Left ventricle myocardium inferior (tissue), 1 donor: ENCODE measurements around the gene REM2. TPM values are rescaled to one million over a fixed set of nuclear protein-coding genes. Genes with fewer than 3 reads are reported as not detected.

Experiments
- DNase-seq: peaks from one replicate; pipeline ENCODE4 v3.0.0-alpha.2; 2020
- H3K27ac ChIP-seq: fragments of 200-600 bp; replicated peaks from 2 replicates; pipeline ENCODE4 v1.8.0; 2021
- H3K27me3 ChIP-seq: fragments of 200-600 bp; 2 replicates; pipeline ENCODE4 v1.8.0; 2021; ENCODE audit warnings: low read depth
- H3K36me3 ChIP-seq: fragments of 200-600 bp; 2 replicates; pipeline ENCODE4 v1.8.0; 2021
- H3K4me1 ChIP-seq: fragments of 200-600 bp; 2 replicates; pipeline ENCODE4 v1.8.0; 2021
- H3K4me3 ChIP-seq: fragments of 200-600 bp; 2 replicates; pipeline ENCODE4 v1.8.0; 2021; ENCODE audit warnings: mild to moderate bottlenecking, moderate library complexity
- H3K9me3 ChIP-seq: fragments of 200-600 bp; replicated peaks from 2 replicates; pipeline ENCODE4 v1.8.0; 2021
- intact Hi-C: fragments of 100-400 bp; cut with micrococcal nuclease; formaldehyde crosslinking; loops from one replicate; pipeline ENCODE4 v1.11.0; 2022
- total RNA-seq: library from RNA; stranded (reverse); fragmentation: NEBNext Ultra II Directional; extraction: Animal tissue kit (Norgen Biotek cat#: 25700); gene quantifications from one replicate; pipeline ENCODE4 v1.2.1, GENCODE V29; 2021
- TF ChIP-seq, protein P1 (sequence below): fragments of 200-600 bp; IDR thresholded peaks from 2 replicates; pipeline ENCODE4 v1.8.0; 2021; ENCODE audit warnings: antibody characterized with exemption, mild to moderate bottlenecking, borderline replicate concordance
- donor health status: DM: no; HTN: yes; CAD: no; lungs with severe emphysema.

Gene REM2
- total RNA-seq, 1 donor from 2014 or later, result not detected

DNA sequence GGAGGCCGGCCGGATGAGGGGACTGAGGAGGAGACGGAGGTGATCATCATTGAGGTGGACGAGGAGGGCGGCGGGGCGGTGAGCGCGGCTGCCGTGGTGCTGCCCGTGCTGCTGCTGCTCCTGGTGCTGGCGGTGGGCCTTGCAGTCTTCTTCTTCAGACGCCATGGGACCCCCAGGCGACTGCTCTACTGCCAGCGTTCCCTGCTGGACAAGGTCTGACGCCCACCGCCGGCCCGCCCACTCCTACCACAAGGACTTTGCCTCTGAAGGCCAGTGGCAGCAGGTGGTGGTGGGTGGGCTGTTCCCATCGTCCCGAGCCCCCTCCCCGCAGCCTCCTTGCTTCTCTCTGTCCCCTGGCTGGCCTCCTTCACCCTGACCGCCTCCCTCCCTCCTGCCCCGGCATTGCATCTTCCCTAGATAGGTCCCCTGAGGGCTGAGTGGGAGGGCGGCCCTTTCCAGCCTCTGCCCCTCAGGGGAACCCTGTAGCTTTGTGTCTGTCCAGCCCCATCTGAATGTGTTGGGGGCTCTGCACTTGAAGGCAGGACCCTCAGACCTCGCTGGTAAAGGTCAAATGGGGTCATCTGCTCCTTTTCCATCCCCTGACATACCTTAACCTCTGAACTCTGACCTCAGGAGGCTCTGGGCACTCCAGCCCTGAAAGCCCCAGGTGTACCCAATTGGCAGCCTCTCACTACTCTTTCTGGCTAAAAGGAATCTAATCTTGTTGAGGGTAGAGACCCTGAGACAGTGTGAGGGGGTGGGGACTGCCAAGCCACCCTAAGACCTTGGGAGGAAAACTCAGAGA is 37.0 kb upstream of the REM2 start:
- Histone ChIP-seq H3K27ac (peak overlapping the region; percentile 5), H3K4me1 (peaks cover 57% of the 10 kb centered on the region), H3K4me3 (no peak overlapping the region), H3K36me3 (peaks cover 57% of the 10 kb centered on the region), H3K9me3 (no peaks in the 10 kb centered on the region), H3K27me3 (no peaks in the 10 kb centered on the region)
- no peak for DNase-seq
- intact Hi-C loops, result no loop called here
- TF ChIP-seq, protein P1, sequence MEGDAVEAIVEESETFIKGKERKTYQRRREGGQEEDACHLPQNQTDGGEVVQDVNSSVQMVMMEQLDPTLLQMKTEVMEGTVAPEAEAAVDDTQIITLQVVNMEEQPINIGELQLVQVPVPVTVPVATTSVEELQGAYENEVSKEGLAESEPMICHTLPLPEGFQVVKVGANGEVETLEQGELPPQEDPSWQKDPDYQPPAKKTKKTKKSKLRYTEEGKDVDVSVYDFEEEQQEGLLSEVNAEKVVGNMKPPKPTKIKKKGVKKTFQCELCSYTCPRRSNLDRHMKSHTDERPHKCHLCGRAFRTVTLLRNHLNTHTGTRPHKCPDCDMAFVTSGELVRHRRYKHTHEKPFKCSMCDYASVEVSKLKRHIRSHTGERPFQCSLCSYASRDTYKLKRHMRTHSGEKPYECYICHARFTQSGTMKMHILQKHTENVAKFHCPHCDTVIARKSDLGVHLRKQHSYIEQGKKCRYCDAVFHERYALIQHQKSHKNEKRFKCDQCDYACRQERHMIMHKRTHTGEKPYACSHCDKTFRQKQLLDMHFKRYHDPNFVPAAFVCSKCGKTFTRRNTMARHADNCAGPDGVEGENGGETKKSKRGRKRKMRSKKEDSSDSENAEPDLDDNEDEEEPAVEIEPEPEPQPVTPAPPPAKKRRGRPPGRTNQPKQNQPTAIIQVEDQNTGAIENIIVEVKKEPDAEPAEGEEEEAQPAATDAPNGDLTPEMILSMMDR, result no peak

DNA sequence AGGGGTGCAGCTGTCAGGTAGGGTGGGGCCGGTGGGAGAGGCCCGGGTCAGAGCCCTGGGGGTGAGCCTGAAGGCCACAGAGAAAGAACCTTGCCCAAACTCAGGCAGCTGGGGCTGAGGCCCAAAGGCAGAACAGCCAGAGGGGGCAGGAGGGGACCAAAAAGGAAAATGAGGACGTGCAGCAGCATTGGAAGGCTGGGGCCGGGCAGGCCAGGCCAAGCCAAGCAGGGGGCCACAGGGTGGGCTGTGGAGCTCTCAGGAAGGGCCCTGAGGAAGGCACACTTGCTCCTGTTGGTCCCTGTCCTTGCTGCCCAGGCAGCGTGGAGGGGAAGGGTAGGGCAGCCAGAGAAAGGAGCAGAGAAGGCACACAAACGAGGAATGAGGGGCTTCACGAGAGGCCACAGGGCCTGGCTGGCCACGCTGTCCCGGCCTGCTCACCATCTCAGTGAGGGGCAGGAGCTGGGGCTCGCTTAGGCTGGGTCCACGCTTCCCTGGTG is 36.2 kb upstream of the REM2 start:
- TF ChIP-seq, protein P1, result no peak
- peaks cover 66% of the 10 kb centered on the region for H3K4me1 ChIP-seq
- peak overlapping the region; percentile 5 for H3K27ac ChIP-seq
- H3K27me3 ChIP-seq, result no peaks in the 10 kb centered on the region
- intact Hi-C loops, result no loop called here
- no peak for DNase-seq
- no peak overlapping the region for H3K4me3 ChIP-seq
- no peaks in the 10 kb centered on the region for H3K9me3 ChIP-seq
- H3K36me3 ChIP-seq, result peaks cover 48% of the 10 kb centered on the region

DNA sequence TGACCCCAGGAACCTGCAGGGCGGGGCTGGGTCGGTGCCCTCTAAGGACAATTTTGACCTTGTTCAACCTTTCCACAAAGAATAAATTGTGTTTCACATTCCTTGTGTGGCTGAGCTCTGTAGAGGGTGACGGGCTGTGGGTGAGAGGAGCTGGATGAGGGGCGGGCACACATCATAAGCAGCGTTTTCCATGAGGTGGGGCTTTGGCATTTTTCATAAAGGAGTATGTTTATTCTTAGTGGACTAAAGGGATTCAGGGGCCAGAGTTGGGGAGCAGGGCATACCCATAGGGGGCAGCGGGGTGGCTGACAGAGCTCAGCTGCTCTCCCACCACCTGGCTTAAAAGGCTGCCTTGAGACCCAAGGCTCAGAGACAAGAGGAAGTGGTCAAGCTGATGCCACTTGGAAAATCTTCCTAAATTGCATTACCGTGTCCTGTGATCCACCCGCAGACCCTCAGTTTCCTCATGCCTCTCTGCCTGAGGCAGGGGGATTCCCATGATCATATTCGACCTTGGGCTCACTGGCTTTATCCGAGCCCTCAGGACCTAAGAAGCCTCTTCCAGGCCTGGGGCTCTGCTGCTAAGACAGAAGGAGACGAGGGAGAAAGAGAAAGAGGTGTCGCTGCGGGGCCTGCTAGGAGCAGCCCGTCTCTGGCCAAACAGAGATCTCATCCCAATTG is 35.2 kb upstream of the REM2 start:
- TF ChIP-seq, protein P1, result no peak
- Histone ChIP-seq H3K27me3 (no peaks in the 10 kb centered on the region), H3K36me3 (peaks cover 39% of the 10 kb centered on the region), H3K9me3 (no peaks in the 10 kb centered on the region), H3K4me3 (peak overlapping the region; percentile 34), H3K4me1 (peaks cover 70% of the 10 kb centered on the region), H3K27ac (peak overlapping the region; percentile 88)
- no peak for DNase-seq
- intact Hi-C loops, result no loop called here

DNA sequence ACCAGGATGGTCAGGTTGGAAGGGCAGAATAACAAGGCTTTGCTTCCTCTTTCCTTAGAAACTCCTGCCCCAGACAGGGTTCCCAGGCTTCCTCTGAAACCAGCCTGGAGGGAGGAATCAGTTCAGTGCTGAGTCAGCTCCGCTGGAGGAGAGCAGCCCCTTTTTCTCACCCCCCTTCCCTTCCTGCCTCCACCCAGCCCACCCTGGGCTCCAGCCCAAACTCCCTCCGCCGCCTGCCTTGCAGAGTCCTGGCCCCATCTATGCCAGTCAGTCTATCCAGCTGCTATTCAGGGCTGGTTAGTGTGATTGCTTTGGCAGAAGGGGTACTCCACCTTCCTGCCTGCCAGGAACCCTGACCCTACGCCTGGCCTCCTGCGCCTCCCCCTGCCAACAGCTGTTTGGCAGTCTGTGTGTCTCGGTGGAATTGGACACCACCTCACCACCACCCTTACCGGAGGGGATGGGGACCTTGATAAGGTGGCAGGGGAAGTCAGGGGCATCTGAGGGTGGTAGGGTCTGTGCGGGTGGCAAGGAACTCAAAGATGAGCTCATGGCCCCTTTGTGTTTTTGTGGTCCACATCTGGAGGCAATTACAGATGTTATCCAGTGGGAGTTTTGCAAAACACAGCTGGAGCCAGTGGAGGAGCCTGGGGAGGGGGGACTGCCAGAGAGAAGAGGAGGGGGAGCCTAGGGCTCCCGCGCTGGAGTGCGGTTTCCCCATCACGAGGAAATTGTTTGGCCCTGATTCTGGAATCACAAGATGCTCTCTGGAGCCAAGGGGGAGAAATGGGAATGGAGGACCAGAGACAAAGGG is 34.5 kb upstream of the REM2 start:
- H3K27ac ChIP-seq, result peak overlapping the region; percentile 88
- TF ChIP-seq, protein P1, result no peak
- peaks cover 76% of the 10 kb centered on the region for H3K4me1 ChIP-seq
- H3K4me3 ChIP-seq, result peak overlapping the region; percentile 37
- peaks cover 31% of the 10 kb centered on the region for H3K36me3 ChIP-seq
- peak; percentile 66 for DNase-seq
- intact Hi-C loops, result no loop called here
- no peaks in the 10 kb centered on the region for H3K27me3 ChIP-seq
- H3K9me3 ChIP-seq, result no peaks in the 10 kb centered on the region

DNA sequence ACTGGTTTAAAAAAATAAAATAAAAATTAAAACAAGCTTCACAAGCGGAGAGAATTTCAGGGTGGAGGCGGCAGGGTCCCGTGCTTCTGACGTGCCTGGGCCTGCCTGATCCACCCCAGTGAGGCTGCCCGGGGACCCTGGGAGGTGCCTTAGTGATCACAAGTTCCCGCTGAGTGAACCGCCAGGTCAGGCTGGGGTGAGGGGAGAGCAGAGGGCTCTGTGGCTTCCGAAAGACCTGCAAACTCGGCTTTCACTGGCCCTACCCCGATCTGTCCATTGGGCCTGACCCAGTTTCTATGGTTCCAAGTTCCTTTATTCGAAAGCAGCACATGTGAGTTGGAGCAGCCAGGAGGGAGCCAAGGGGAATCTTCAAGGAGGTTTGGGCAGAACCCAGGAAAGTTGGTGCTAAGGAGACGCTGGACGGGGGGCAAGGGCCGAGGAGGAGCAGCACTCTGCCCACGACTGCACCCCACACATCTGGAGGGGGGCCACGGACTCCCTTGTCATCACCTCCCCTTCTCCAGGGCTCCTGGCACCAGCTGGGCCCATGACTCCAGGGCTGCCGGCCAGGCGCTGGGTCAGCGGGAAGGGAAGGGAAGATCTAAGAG is 33.7 kb upstream of the REM2 start:
- H3K9me3 ChIP-seq, result no peaks in the 10 kb centered on the region
- H3K4me3 ChIP-seq, result peak overlapping the region; percentile 37
- peak; percentile 69 for DNase-seq
- peaks cover 76% of the 10 kb centered on the region for H3K4me1 ChIP-seq
- peak overlapping the region; percentile 88 for H3K27ac ChIP-seq
- intact Hi-C loops, result no loop called here
- H3K36me3 ChIP-seq, result peaks cover 24% of the 10 kb centered on the region
- H3K27me3 ChIP-seq, result no peaks in the 10 kb centered on the region
- TF ChIP-seq, protein P1, result no peak
